Measurements from ENCODE around the gene RXRA.

DNA sequence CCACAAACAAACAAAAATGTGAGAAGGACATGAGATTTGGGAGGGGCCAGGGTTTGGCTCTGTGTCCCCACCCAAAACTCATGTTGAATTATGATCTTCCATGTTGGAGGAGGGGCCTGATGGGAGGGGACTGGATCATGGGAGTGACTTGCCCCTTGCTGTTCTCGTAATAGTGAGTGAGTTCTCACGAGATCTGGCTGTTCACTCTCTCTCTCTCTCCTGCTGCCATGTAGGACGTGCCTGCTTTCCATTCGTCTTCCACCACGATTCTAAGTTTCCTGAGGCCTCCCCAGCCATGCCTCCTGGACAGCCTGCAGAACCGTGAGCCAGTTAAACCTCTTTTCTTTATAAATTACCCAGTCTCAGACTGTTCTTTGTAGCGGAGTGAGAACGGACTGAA lies 118.7 kb downstream of the RXRA start:
- TF ChIP-seq, protein P1, sequence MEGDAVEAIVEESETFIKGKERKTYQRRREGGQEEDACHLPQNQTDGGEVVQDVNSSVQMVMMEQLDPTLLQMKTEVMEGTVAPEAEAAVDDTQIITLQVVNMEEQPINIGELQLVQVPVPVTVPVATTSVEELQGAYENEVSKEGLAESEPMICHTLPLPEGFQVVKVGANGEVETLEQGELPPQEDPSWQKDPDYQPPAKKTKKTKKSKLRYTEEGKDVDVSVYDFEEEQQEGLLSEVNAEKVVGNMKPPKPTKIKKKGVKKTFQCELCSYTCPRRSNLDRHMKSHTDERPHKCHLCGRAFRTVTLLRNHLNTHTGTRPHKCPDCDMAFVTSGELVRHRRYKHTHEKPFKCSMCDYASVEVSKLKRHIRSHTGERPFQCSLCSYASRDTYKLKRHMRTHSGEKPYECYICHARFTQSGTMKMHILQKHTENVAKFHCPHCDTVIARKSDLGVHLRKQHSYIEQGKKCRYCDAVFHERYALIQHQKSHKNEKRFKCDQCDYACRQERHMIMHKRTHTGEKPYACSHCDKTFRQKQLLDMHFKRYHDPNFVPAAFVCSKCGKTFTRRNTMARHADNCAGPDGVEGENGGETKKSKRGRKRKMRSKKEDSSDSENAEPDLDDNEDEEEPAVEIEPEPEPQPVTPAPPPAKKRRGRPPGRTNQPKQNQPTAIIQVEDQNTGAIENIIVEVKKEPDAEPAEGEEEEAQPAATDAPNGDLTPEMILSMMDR (IDR thresholded peaks at IDR 0.05), result no peak
- no peak for TF ChIP-seq POLR2A (IDR thresholded peaks at IDR 0.05)

Data from adrenal gland (tissue), 5 donors.